DMS53 treated with DMSO at 0.1 percent for 48 hours (cell line): Measurements from ENCODE around the gene APOBR.
"Not testable (repeated sequence)": the region's sequence is repeated elsewhere in the genome, so short reads cannot be mapped to it uniquely, and the experiment has no call there.

ENCODE experiments used
- DNase-seq: peaks from one replicate; lab custom pipeline; 2025; ENCODE audit not compliant: unreplicated experiment; lab: John Stamatoyannopoulos, UW

Gene APOBR

GRCh38 chr16:28526201-28527099 lies 32.0 kb downstream of the APOBR start:
- no peak for DNase-seq

DNA sequence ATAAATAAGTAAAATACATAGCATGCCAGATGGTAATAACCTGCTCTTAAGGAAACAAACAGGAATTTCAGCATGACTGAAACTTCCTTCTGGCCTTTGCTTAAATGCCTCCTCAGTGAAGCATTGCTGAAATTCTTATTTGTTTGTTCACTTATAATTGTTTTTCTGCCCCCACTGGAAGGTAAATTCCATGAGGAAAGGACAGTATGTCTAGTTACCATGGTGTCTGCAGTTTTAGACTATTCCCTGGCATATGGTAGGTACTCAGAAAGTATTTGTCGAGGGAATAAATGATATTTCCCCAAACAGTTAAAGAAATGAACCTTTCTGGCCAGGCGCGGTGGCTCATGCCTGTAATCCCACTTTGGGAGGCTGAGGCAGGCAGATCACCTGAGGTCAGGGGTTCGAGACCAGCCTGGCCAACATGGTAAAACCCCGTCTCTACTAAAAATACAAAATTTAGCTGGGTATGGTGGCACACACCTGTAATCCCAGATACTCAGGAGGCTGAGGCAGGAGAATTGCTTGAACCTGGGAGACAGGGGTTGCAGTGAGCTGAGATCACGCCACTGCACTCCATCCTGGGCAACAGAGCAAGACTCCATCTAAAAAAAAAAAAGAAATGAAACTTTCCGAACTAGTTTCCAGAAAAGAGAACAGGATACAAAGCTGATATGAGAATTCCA lies 32.8 kb downstream of the APOBR start:
- DNase-seq, result not testable (repeated sequence)

DNA sequence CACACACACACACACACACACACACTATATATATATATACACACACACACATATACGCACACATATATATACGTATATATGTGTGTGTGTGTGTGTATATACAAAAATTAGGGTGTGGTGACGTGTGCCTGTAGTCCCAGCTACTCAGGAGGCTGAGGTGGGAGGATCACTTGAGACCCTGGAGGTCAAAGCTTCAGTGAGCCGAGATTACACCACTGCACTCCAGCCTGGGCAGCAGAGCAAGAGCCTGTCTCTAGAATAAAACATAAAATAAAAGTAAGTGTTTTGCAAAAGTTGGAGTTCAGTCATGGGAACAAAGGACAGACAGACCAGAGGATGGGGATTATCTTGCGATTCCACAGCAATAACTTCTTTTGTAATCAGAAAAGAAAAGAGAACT lies 33.5 kb downstream of the APOBR start:
- no peak for DNase-seq

- no peak for DNase-seq
Measured at GRCh38 chr16:28528463-28528867, 34.0 kb downstream of the APOBR start.

DNA sequence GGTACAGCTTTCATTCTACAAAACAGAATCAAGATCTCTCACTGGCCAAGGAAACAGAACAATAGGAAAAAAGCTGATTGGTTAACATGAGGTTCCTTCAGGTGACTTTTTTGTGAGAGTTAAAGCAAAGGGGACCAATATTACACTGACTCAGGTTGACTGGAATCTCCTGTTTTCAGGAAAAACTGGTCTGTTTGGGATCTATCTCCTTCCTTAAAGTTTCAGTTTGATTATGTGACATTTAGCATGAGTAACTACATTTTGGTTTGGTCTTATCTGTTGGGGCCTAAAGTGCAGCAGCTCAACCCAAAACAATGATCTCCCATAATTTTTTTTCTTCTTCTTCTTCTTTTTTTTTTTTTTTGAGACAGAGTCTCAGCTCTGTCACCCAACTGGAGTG lies 34.7 kb downstream of the APOBR start:
- no peak for DNase-seq

DNA sequence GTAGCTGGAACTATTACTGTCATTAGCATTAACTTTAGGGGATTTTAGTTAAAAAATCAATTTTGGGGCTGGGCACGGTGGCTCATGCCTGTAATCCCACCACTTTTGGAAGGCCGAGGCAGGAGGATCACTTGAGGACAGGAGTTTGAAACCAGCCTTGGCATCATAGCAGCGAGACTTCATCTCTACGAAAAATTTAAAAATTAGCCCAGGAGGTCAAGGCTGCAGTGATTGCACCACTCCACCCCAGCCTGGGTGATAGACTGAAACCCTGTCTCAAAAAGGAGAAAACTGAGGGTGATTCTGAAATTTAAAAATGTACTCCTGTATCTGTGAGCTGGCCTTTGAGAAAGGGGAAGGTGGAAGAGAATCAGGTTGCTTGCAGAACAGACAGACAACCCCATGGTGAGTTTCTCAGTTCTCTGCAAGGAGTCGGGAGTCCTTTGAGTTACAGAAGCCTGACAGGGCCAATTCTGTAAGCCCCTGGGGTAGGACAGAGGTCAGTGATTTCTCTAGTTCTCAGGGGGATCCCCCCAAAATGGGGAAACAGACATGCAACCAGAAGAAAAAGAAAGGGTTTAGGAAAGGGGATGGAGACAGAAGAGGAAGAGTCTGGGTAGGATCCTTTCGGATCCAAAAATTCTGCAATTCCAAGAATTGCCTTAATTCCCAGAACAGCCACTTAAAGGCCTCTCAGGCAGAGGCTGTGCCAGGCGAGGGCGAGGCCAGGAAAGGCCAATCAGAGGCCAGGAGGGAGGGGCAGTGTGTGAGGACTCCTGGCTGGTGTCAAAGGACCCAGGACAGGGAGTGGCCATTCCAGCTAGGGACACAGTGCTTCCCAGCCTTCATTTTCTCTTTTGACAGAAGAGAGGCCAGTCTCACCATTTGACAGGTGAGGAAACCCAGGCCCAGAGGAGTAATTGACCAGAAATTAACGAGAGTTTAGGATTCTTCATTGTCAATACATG lies 37.6 kb downstream of the APOBR start:
- no peak for DNase-seq

DNA sequence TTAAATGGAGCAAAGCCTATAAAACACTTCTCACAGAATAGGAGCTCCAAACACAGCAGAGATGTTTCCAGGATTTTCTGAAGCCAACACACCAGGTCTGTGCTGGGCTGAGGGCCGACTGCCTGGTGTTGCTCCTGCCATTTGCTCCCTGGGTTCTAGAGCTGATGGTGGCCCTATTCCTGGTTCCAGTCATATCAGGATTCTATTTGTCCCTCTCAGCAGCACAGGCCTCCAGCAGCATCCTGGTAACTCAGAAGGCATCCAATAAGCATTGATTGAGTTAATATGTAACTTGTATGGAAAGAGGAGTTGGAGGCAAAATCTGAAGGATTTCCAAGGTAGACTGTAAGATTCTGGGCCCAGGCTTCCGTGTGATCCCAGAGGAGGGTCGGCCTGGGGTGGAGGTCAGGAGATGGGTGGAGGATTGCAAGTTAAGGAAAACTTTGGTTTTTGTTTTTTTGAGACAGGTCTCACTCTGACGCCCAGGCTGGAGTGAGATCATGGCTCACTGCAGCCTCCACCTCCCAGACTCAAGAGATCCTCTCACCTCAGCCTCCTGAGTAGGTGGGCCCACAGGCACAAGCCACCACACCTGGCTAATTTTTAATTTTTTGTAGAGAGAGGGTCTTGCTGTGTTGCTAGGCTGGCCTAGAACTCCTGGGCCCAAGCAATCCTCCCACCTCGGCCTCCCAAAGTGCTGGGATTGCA lies 38.7 kb downstream of the APOBR start:
- no peak for DNase-seq

DNA sequence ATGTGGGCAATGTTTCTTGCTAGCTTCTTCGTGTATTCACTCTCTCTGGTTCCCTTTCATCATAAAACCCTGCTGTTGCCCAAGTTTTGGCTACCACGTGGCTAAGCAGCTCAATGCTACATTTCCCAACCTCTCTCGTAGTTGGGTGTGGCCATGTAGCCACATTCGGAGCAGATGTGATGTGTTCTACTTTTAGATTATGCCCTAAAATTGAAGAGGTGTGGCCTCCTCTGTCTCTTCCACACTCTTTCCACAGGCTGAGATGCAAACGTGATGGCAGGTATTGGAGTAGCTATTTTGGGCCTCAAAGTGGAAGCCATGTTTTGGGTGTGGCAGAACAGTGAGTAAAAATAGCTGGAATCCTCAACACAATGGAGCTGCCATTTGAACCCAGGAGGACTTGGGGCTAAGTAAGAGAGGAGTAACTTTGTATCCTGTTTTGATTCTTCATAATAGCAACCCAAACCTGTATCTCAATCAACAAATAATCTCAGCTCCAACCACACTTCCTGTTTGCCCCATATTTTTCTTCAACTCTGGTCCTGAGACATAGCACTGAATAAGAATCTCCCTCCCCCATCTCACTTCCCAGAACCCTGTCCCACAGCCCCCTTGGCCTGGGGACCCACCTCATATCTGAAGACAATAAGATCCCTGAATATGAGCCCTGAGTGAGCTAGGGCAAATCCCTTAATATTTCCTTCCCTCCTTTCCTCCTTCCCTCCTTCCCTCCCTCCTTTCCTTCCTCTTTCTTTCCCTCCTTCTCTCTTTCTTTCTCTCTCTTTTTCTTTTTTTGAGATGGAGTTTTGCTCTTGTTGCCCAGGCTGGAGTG lies 40.3 kb downstream of the APOBR start:
- DNase-seq, result no peak

GRCh38 chr16:28537076-28537475 lies 42.6 kb downstream of the APOBR start:
- no peak for DNase-seq

GRCh38 chr16:28537964-28538732 lies 43.7 kb downstream of the APOBR start:
- DNase-seq, result no peak

DNA sequence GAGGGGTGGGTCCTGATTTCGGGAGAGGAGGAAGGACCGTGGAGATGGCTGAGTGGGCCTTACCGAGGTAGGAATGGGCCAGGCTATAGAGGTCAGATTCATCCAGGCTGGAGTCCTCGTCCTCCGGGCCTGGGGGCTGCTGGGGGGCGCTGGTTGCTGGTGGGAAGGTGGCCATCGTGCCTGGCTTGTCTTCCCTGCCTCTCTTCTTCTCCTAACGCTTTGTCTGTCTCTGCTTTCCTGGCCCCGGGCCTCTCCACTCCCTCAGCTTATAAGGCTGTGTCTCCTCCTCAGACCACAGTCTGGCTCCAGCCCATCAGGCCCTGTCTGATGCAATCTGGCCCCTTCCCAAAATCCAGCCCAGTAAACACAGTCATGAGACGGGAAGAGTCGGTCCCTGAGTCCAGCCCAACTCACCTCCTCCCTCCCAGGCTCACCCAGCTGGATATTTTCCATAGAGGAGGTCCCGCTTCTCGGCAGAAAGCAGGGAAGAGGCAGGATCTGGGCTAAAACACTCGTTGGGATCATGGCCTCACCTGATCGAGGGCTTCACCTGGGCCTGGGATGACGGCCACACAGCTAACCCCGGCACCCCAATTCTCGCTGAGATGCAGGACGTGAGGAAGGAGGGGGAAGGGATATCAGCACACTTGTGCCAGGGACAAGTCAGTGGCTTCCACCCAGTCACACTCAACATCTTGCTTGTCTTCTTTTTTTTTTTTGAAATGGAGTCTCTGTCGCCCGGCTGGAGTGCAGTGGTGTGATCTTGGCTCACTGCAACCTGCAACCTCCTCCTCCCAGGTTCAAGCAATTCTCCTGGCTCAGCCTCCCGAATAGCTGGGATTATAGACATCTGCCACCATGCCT lies 44.5 kb downstream of the APOBR start, which contains the start of gene NUPR1:
NUPR1 (minus strand) TSS at position 242 of the 864 bp plus-strand sequence; CDS start at position 175, 67 bp downstream.
- no peak for DNase-seq

GRCh38 chr16:28540346-28540745 lies 45.9 kb downstream of the APOBR start:
- no peak for DNase-seq

- DNase-seq, result no peak
Measured at GRCh38 chr16:28542646-28543045, 48.2 kb downstream of the APOBR start.

DNA sequence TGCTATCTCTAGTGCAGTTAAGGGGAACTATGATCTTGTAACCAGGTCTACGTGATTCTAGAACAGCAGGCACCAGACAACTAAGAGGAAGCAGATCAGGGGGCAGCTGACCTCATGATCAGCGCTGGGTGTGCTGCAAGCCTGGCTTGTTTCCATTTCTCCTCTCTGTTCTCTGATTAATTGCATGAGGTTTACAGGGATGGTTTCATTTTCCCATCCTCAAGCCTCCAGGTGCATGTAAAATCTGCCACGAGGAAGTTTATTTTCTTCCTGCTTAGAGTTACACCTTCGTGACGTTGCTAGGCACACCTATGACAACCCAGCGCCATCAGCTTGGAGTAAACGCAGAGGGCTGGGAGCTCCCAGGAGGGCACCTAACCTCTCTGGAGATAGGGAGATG lies 48.6 kb downstream of the APOBR start:
- peak; percentile 12 for DNase-seq

DNA sequence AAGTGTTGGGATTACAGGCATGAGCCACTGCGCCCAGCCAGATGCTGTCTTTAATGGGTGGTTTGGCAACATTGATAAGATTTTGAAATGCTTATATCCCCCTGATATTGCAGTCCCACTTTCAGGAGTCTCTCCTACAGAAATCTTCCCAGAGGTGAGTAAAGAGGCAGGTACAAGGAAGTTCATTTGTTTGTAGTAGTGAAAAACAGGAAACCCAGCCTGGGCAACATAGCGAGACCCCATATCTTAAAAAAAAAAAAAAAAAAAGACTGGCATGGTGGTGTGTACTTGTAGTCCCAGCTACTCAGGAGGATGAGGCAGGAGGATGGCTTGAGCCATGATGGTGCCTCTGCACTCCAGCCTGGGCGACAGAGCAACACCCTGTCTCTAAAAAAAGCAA lies 50.6 kb downstream of the APOBR start:
- no peak for DNase-seq

GRCh38 chr16:28545964-28546363 lies 51.5 kb downstream of the APOBR start:
- DNase-seq, result not testable (repeated sequence)

- DNase-seq, result no peak
Measured at GRCh38 chr16:28546626-28547025, 52.2 kb downstream of the APOBR start.

DNA sequence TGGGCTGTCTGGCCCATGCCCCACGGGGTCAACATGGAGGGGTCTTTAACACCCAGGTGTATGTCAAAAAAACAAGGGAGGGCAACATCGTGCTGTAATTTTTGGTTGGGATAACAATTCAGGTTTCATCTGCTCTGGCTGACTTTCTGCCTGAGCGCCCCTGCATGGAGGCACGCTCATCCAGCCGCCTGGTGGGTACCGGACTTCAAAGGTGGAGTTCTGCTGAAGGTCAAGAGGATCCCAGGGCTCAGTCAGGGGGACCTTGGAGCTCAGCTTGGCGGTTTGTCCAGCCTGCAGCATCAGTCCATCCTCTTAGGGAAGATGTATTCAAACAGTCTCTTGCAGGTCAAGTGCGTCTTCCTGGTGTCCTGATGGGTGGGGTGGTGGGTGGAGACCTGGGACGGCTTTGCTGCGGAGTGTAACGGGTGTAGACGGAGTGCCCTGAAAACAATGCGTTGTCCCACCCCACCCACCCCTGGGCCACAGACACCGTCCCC lies 53.9 kb downstream of the APOBR start:
- no peak for DNase-seq
